ENCODE measurements around the gene CBX4. TPM values are rescaled to one million over a fixed set of nuclear protein-coding genes. Genes with fewer than 3 reads are reported as not detected.
A peak's percentile ranks its signal among the peaks of the same experiment; 100 is the strongest.

CBX4 gene
- total and polyA plus RNA-seq, 2 of the 13 experiments (the other 11 are each of a cell fraction or from before 2014, with no cell fraction given): 25.8 to 50.8 TPM

DNA sequence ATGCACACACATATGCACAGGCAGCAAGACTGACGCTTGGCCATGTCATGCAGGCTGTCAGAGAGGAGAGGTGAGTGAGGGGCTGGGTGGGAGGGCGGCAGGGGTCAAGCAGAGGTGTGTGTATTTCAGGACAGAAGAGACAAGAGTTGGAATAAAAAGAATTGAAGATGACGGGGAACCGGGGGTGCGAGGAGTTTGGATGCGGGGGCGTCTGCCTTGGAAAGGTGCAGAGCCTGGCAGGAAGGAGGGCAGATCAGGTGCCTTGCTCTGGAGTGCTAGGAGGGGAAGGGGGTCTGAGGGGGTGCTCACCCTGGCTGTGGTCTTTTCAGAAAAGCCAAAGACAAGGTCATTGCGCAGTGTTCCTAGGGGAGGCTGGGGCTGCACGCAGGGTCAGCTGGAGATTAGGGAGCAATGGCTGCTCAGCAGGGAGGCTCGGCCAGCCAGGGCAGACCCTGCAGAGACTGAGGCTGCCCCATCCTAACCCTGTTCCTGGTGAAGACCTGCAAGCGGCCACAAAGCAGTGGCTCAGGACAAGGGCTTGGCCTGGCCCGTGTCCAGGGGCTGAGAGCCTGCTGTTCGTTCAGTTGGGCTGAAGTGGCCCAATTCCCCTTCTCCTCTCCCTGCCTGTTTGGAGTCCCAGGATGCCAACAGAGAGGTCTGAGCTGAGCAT, 23.7 kb upstream of the CBX4 start:
- ATAC-seq (peak; percentile 27; the same call in 2 of the 3 replicates), DNase-seq (ENCODE audit: low spot score) (no peak), FAIRE-seq (no peak)
- POLR2A ChIA-PET: no interaction called here
- Histone ChIP-seq H3K36me3 (replicated peaks in 1 of 2; ENCODE audit: control insufficient read depth in 1 of 2, insufficient read depth in 2 of 2, low read length in 2 of 2) (no peaks in the 10 kb centered on the region), H3K27ac (ENCODE audit: extremely low read length, insufficient read depth, low read length) (no peak overlapping the region), H4K20me1 (ENCODE audit: insufficient read depth, low read length) (no peaks in the 10 kb centered on the region), H3K4me1 (ENCODE audit: insufficient read depth, low read length) (peaks cover 29% of the 10 kb centered on the region), H3K9ac (ENCODE audit: insufficient read depth, low read depth, low read length) (no peak overlapping the region), H3K4me2 (ENCODE audit: low read depth, low read length) (no peak overlapping the region), H3K79me2 (ENCODE audit: insufficient read depth, low read length) (no peaks in the 10 kb centered on the region), H3K27me3 (ENCODE audit: control insufficient read depth in 1 of 2, insufficient read depth in 2 of 2, low read length in 2 of 2) (peaks cover 23 to 65% of the 10 kb centered on the region in 2 experiments; a peak in 4 of 5 replicates), H3K9me3 (ENCODE audit: low read length) (no peaks in the 10 kb centered on the region), H2AFZ (ENCODE audit: low read length) (no peak overlapping the region), H3K4me3 (replicated peaks in 1 of 3; ENCODE audit: insufficient read depth in 1 of 3, low read depth in 2 of 3, low read length in 3 of 3) (no peak overlapping the region)
- no TSS peak for BruUV-seq (replicated peaks)
- CTCF ChIA-PET (ENCODE audit: low intra/inter-chr PET ratio, low total read pairs): no interaction called here
- intact Hi-C loops (cut with micrococcal nuclease; ENCODE audit: unreplicated experiment): no loop called here
- in situ Hi-C loops (cut with HindIII; ENCODE audit: extremely low pct_ligation_motif_present, low pct_unique_long_range_greater_than_20kb): no loop called here
- WGBS (ENCODE audit: low lambda C conversion rate): 52% methylated on average over 11 of the region's 13 CpGs
- TF ChIP-seq AGO2 (optimal IDR thresholded peaks at IDR 0.05; ENCODE audit: low read depth, low read length): no peak
- TF ChIP-seq, protein P1, sequence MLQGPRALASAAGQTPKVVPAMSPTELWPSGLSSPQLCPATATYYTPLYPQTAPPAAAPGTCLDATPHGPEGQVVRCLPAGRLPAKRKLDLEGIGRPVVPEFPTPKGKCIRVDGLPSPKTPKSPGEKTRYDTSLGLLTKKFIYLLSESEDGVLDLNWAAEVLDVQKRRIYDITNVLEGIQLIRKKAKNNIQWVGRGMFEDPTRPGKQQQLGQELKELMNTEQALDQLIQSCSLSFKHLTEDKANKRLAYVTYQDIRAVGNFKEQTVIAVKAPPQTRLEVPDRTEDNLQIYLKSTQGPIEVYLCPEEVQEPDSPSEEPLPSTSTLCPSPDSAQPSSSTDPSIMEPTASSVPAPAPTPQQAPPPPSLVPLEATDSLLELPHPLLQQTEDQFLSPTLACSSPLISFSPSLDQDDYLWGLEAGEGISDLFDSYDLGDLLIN (CRISPR knock-in tag; IDR thresholded peaks at IDR 0.05; ENCODE audit: borderline replicate concordance): no peak
- TF ChIP-seq, protein P2, sequence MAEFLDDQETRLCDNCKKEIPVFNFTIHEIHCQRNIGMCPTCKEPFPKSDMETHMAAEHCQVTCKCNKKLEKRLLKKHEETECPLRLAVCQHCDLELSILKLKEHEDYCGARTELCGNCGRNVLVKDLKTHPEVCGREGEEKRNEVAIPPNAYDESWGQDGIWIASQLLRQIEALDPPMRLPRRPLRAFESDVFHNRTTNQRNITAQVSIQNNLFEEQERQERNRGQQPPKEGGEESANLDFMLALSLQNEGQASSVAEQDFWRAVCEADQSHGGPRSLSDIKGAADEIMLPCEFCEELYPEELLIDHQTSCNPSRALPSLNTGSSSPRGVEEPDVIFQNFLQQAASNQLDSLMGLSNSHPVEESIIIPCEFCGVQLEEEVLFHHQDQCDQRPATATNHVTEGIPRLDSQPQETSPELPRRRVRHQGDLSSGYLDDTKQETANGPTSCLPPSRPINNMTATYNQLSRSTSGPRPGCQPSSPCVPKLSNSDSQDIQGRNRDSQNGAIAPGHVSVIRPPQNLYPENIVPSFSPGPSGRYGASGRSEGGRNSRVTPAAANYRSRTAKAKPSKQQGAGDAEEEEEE (CRISPR knock-in tag; IDR thresholded peaks at IDR 0.05; ENCODE audit: borderline replicate concordance): no peak
- TF ChIP-seq ZNF878 (CRISPR knock-in tag; IDR thresholded peaks at IDR 0.05): no peak
- TF ChIP-seq RFXAP (CRISPR knock-in tag; IDR thresholded peaks at IDR 0.05; ENCODE audit: borderline replicate concordance): no peak
- TF ChIP-seq ZNF224 (CRISPR knock-in tag; IDR thresholded peaks at IDR 0.05): no peak
- no peak for TF ChIP-seq NCOA1 (CRISPR knock-in tag; IDR thresholded peaks at IDR 0.05)
- TF ChIP-seq ZNF850 (CRISPR knock-in tag; conservative IDR thresholded peaks at IDR 0.05): no peak
- no peak for TF ChIP-seq ZNF441 (CRISPR knock-in tag; IDR thresholded peaks at IDR 0.05; ENCODE audit: borderline replicate concordance)
- TF ChIP-seq, protein P3, sequence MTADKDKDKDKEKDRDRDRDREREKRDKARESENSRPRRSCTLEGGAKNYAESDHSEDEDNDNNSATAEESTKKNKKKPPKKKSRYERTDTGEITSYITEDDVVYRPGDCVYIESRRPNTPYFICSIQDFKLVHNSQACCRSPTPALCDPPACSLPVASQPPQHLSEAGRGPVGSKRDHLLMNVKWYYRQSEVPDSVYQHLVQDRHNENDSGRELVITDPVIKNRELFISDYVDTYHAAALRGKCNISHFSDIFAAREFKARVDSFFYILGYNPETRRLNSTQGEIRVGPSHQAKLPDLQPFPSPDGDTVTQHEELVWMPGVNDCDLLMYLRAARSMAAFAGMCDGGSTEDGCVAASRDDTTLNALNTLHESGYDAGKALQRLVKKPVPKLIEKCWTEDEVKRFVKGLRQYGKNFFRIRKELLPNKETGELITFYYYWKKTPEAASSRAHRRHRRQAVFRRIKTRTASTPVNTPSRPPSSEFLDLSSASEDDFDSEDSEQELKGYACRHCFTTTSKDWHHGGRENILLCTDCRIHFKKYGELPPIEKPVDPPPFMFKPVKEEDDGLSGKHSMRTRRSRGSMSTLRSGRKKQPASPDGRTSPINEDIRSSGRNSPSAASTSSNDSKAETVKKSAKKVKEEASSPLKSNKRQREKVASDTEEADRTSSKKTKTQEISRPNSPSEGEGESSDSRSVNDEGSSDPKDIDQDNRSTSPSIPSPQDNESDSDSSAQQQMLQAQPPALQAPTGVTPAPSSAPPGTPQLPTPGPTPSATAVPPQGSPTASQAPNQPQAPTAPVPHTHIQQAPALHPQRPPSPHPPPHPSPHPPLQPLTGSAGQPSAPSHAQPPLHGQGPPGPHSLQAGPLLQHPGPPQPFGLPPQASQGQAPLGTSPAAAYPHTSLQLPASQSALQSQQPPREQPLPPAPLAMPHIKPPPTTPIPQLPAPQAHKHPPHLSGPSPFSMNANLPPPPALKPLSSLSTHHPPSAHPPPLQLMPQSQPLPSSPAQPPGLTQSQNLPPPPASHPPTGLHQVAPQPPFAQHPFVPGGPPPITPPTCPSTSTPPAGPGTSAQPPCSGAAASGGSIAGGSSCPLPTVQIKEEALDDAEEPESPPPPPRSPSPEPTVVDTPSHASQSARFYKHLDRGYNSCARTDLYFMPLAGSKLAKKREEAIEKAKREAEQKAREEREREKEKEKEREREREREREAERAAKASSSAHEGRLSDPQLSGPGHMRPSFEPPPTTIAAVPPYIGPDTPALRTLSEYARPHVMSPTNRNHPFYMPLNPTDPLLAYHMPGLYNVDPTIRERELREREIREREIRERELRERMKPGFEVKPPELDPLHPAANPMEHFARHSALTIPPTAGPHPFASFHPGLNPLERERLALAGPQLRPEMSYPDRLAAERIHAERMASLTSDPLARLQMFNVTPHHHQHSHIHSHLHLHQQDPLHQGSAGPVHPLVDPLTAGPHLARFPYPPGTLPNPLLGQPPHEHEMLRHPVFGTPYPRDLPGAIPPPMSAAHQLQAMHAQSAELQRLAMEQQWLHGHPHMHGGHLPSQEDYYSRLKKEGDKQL (CRISPR knock-in tag; IDR thresholded peaks at IDR 0.05; ENCODE audit: low read depth): no peak
- no peak for TF ChIP-seq ZNF562 (CRISPR knock-in tag; IDR thresholded peaks at IDR 0.05; ENCODE audit: borderline replicate concordance)
- TF ChIP-seq ZNF660 (CRISPR knock-in tag; IDR thresholded peaks at IDR 0.05; ENCODE audit: borderline replicate concordance, low read depth): no peak
- no peak for TF ChIP-seq TCF7L2 (IDR thresholded peaks at IDR 0.05; ENCODE audit: low read depth, low read length)
- TF ChIP-seq, protein P4, sequence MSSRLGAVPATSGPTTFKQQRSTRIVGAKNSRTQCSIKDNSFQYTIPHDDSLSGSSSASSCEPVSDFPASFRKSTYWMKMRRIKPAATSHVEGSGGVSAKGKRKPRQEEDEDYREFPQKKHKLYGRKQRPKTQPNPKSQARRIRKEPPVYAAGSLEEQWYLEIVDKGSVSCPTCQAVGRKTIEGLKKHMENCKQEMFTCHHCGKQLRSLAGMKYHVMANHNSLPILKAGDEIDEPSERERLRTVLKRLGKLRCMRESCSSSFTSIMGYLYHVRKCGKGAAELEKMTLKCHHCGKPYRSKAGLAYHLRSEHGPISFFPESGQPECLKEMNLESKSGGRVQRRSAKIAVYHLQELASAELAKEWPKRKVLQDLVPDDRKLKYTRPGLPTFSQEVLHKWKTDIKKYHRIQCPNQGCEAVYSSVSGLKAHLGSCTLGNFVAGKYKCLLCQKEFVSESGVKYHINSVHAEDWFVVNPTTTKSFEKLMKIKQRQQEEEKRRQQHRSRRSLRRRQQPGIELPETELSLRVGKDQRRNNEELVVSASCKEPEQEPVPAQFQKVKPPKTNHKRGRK (CRISPR knock-in tag; IDR thresholded peaks at IDR 0.05): no peak
